HG02970 (cell line): Measurements from ENCODE around the gene SFTA2.

Source experiments
- ATAC-seq: cut with Tn5 transposase; IDR thresholded peaks from one replicate; pipeline ENCODE4 v1.9.1; 2021; ENCODE audit warnings: mild to moderate bottlenecking, moderate library complexity, moderate number of reproducible peaks; ENCODE audit not compliant: unreplicated experiment, low FRiP score

SFTA2 gene

GRCh38 chr6:30891816-30892538, 40.0 kb downstream of the SFTA2 start:
- ATAC-seq = no peak

GRCh38 chr6:30891450-30891723, 40.6 kb downstream of the SFTA2 start:
- no peak for ATAC-seq

DNA sequence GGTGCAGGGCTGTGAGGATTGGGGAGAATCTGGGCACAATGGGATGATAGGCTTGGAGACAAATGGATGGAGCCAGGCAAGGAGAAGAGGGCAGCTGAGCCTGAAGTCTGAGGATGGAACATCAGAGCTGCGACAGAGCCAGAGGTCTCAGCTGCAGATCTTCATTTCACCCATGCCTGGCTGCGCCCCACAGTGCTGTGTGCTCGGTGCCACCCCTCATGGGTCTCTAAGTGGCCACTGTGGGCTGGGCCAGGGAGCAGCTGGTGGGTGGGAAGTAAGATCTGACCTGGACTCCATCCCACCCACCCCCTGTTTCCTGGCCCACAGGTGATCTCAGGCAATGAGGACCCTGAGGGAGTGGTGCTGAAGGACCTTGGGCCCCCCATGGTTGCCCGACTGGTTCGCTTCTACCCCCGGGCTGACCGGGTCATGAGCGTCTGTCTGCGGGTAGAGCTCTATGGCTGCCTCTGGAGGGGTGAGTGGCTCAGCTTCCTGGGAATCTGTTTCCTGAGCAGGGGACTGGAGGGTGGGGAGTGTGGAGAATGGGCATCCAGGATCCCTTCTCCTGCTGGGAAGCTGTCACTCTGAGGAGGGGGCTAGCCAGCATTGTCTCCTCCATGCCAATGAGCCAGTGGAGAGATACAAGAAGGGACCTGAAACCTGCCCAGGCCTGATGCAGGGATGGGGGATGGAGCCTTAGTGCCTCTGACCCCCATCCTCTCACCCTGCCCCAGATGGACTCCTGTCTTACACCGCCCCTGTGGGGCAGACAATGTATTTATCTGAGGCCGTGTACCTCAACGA, 41.1 kb downstream of the SFTA2 start:
- ATAC-seq = no peak

- ATAC-seq = no peak
These were observed 41.9 kb downstream of the SFTA2 start for GRCh38 chr6:30889921-30890645.

GRCh38 chr6:30889496-30889885, 42.5 kb downstream of the SFTA2 start:
- ATAC-seq = no peak

- no peak for ATAC-seq
These were observed 43.0 kb downstream of the SFTA2 start for GRCh38 chr6:30888816-30889495.

DNA sequence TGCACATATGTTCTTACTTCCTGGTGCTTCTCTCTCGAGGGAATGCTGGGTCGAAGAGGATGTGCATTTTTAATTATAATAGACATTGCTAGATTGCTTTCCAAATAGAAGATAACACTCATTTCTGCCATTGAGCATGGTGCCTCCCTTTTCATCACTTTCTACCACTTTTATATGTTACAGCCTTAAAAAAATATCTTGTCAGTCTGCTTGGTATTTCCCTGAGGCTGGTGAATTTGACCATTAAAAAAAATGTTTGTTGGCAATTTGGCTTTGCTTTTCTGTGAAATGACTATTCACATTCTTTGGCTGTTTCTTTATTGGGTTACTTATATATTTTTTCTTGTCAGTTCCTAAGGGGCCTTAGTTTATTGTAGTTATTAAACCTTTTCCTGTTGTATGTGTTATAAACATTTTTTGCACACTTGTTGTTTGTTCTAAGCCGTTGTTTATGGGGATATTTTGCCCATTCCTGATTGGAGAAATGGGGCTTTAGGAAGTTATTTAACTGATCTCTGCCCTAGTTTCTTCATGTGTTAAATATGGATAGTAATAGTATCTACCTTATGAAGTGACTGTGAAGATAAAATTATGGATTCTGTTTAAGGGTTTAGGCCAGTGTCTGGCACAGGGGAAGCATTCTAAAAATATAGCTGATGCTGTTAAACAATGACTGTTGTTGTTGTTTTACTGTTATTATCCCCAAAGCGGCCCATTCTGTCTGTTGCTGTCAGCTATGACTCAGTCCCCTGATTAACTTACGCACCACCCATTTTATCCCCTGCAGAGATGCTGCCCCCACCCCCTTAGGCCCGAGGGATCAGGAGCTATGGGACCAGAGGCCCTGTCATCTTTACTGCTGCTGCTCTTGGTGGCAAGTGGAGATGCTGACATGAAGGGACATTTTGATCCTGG, 43.8 kb downstream of the SFTA2 start:
- ATAC-seq = no peak

DNA sequence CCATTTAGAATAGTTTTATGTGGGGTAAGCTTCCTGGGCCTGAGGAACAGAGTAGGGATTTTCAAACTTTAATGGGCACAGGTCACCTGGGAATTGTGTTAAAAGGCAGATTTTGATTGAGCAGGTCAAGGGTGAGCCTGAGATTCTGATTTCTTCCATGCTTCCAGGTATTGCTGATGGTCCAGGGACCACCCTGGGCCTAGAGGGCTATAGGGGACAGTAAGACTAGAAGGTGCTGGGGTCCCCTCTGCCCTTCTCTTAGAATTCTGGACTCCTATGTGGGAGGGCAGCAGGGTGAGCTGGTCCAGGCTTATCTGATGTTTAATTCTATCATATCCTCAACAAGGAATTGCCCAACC, 45.1 kb downstream of the SFTA2 start:
- ATAC-seq = no peak

GRCh38 chr6:30885999-30886896, 45.7 kb downstream of the SFTA2 start:
- ATAC-seq = no peak

DNA sequence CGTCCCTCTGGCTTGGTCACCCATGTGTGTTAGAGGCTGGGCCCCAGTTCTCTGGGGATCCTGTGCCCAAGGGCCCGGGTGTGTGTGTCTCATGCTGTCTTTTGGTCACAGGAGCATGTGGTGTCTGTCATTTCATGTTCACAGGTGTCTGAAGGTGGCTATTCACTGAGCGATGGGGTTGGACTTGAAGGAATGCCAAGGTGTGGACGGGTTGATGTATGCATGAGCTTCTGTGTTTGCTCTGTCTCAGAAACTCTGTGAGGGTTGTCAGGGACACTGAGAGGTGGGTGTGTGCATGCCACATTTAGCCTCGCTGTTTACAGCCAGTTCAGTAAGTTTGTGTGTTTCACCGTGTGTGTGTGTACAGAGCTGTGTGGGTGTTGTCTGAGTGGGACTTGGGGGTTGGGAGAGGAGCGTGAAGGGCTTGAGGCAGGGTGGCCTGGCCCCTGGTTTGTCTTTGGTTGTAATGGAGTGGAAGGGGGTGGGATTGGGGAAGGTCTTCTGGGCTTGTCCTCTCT, 46.4 kb downstream of the SFTA2 start:
- no peak for ATAC-seq

- ATAC-seq = no peak
These were observed 47.2 kb downstream of the SFTA2 start for GRCh38 chr6:30884521-30885480.

DNA sequence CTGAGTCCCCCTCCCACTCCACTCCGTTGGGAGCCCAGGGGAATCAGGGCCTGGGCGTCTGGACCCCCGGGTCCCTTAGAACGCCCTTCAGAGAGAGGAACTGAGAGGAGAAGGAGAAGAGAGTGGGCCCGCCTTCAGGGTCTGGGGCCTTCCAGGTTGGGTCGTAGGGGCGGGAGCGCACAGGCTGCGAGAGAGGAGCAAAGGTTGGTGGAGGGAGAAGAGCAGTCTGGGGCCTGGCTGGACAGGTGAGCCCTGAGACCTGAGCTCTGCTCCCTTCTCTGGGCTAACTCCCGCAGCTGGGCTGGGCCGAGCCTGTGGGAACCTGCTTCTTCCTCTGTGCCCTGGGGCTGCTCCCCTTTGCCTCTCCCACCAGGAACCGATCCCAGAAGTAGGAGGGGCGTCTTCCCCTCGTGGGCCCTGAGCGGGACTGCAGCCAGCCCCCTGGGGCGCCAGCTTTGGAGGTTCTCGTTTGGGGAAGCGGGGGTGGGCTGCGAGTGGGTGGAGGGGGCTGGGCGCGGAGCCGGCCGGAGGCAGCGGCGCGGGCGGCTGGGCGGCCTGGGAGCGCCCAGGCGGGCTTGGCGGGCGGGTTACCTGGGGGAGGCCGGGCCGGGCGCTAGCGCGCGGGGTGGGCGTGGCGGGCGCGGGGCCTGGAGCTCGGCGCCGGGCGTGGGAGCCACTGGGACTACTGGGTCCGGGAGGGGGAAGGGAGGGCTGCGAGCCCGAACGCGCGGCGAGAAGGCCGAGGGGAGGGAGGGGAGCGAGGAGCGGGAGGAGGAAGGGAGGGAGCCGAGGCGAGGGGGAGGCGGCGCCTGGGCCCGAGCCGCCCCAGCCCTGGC, 48.1 kb downstream of the SFTA2 start, which contains the start of gene DDR1:
TSS of gene DDR1 (plus strand) at position 835 of the 836 bp plus-strand sequence. CDS start 4,211 bp downstream, outside the sequence.
- ATAC-seq = no peak

GRCh38 chr6:30882759-30883684, 48.9 kb downstream of the SFTA2 start:
- ATAC-seq = no peak

DNA sequence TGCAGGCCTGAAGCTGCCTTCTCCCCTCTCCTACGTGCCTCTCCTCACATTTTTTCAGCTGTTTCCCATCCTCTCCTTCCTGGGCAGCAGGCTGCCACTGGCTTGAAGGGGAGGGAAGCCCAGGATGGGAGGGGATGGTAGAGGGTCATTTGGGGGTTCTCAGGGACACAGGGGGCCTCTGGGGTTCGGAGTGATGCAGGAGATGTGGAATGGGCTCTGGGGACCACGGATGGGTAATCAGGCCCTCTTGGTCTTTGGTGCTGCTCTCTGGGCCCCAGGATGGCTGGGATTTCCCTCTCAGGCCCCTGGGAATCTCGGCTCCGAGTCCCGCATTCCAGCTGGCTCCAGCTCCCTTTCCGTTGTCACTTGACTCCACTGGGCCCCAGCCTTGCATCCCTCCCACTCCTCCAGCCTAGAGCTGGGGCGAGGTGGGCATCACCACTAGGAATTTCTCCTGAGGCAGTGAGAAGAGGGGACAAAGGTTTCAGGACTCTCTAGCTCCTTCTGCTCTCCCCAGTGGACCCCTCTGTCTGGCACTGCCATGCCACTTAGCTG, 49.7 kb downstream of the SFTA2 start:
- no peak for ATAC-seq
